SKM-1 (cell line): ENCODE measurements around the gene UBE2F.

Source experiments
- DNase-seq: peaks from one replicate; lab custom pipeline; 2025; ENCODE audit not compliant: unreplicated experiment; lab: John Stamatoyannopoulos, UW

UBE2F gene, protein sequence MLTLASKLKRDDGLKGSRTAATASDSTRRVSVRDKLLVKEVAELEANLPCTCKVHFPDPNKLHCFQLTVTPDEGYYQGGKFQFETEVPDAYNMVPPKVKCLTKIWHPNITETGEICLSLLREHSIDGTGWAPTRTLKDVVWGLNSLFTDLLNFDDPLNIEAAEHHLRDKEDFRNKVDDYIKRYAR

DNA sequence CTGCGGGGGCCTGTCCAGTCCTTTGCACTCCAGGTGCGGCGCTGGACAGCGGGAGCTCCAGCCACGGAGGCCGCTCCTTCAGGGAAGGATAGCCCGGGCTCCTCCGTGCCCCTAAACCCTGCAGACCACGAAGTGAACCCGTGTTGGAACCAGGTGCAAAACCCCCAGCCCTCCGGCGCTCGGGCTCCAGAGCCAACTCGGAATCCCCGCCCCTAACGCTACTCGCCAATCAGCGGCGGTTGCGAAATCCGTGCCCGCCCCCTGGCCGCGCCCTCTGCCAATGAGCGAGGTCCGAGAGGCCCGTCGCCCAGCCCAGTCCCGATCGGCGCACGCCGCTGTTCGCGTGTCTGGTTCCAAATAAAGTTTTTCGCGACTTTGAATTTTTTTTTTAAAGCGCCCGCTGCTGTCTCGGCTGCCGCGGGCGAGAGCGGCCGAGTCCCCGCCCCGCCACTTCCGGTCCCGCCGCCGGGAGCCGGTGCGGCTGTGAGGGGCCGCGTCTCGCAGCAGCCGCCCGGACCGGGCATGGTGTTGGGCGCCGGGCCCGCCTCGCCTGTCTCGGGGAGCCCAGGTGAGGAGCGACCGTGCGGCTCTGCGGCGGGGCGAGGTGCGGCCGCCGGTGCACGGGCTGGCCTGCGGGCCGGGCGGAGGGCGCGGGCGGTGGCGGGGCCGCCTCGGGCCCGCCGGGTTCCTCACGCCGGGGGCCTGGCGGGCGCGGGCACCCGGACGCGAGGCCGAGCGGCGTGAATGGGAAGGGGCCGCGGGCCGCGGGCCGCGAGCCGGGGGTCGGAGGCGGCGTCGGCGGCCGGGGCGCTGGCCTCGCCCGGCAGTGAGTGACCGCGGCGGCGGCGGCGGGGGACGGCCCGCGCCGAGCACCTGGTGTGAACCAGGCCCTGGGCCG lies at the start of gene UBE2F:
Gene UBE2F, plus strand, starts transcription at position 450 of the 898 bp plus-strand sequence. CDS start 6,094 bp downstream, outside the sequence.
- peak; percentile 86 for DNase-seq

DNA sequence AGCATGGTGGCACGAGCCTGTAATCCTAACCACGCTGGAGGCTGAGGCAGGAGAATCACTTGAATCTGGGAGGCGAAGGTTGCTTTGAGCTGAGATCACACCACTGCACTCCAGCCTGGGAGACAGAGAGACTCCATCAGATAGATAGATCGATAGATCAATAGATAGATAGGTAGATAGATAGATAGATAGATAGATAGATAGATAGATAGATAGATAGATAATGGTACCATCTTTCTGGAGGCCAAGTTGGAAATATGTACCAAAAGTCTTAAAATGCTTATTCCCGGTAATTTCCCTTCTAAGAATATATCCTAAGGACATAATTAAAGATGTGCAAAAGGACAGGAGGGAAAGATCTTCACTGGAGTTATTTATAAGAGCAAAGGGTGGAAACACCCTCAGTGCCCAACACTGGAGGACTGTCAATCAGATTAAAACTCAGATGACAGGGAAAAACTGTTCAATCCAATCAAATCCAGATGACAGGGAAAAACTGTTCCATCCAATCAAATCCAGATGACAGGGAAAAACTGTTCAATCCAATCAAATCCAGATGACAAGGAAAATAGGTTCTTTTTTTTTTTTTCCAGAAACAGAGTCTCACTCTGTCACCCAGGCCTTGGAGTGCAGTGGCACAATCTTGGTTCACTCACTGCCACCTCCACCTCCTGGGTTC lies 49.0 kb upstream of the UBE2F start:
- DNase-seq, result no peak

DNA sequence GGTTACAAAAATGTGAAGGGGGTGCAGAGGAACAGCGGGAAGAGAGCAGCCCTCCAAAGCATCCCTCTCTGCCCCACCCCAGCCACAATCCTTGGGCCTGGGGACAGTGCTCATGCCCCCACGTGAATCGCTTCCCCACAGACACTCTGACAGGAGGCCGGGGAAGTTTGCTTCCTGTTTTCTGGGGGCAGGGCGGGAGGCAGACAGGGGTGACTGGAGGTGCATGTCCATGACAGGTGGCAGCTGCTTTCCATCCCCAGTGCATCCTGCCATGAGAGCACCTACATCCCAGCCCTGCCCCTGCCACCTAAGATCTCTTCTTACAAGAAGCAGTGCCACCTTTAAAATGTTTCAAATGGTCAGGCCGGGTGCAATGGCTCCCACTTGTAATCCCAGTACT lies 47.2 kb upstream of the UBE2F start:
- peak; percentile 34 for DNase-seq

DNA sequence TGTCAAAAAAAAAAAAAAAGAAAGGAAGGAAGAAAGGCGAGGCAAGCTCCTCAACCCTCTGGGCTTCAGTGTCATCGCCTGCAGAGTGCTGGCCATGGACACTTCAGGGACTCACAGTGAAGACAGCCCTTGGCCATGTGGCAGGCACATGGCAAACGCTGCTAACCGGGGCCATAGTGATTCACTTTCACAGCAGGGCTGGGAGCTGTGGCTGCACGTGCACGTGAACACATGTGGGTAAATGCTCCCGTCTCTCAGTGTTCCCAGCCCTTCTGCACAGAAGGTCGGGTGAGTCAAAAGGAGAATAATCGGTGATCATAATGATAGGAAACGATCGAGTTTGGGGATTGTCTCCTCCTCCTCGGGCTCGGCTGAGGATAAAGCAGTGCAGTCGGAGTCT lies 46.1 kb upstream of the UBE2F start:
- no peak for DNase-seq

DNA sequence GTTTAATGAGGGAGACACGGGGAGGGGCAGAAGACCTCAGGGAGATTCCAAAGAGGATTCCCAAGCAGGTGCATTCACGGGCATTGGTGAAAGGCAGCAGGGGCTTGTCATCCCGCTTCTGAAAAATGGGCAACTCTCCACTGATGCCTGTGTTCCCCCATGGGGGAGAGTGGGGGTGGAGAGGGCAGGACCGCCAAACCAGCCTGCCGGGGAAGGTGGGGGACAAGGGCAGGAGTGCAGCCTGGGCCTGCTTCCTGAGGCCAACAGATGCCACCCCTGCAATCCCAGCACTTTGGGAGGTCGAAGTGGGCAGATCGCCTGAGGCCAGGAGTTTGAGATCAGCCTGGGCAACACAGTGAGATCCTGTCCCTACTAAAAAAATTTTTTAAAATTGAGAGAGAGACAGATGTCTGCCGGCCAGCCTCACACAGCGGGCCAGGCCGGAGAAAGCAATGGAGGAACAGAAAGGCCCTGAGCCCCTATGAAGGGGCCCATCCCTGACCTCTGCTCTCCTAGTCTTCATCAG lies 44.8 kb upstream of the UBE2F start:
- DNase-seq, result no peak

DNA sequence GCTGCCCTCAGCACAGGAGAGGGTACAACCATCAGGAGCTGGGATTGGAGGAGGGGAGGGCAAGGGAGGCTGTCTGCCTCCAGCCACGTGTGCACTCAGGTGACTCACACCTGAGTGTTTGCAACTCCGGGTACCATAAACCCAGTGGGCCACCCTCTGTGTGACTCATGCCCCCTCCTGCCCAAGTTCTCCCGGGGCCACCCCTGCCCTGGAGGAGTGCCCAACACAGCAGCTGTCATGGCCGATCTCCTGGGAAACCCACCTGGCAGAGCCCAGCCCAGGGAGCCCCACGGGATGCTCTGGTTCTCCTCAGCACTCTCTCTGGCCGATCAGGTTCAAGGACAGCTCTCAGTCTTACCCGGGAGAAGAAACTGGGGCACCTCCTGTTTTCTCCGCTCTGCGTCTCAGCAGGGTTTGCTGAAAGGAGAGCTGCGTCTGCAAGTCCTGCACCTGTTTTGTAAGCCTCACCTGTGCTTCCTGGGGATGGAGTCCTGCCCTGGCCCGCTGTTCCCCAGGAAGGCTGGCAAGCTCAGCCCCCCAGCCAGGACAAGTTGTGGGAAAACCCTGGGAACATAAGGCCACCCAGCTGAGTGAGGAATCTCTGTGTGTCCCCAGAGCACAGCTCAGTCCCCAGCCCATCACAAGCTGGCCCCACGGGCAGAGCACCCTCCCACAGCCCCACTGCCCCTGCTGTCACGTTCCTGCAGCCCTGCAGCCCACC lies 44.0 kb upstream of the UBE2F start:
- no peak for DNase-seq

DNA sequence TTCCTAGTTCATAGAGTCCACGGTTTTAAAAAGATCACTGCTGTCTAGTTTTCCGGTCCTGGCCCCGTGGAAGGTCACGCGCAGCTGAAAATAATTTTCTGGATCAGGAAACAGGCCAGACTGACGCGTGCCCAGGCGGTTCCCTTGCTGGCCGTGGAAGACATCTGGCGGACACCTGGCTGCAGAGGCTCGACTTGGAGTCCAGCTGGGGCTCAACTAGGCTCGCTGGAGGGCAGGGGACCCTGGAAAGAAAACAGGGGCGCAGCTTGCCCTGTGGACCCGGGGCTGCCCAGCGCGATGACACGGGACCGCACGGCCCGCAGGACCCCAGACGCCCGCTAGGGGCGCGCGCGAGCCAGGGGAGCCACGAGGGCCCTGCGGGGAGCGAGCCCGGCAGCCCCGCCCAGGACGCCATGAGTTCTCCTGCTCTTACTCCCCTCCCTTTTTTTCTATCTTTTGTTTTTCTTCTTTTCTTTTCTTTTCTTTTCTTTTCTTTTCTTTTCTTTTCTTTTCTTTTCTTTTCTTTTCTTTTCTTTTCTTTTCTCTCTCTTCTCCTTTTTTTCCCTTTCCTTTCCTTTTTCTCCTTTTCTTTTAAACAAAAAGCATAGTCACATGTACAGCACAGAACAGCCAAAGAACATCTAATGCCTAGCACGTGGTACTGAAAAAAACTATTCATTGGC lies 43.2 kb upstream of the UBE2F start:
- DNase-seq, result peak; percentile 9

DNA sequence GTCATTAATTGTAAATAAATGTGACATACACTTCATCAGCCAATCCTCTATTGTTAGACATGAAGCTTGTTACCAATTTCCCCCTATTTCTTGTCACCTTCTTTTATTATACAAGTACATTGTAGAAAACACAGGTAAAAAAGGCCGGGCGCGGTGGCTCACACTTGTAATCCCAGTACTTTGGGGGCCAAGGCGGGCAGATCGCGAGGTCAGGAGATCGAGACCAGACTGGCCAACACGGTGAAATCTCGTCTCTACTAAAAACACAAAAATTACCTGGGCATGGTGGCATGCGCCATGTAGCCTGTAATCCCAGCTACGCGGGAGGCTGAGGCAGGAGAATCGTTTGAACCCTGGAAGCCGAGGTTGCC lies 42.7 kb upstream of the UBE2F start:
- DNase-seq, result no peak

DNA sequence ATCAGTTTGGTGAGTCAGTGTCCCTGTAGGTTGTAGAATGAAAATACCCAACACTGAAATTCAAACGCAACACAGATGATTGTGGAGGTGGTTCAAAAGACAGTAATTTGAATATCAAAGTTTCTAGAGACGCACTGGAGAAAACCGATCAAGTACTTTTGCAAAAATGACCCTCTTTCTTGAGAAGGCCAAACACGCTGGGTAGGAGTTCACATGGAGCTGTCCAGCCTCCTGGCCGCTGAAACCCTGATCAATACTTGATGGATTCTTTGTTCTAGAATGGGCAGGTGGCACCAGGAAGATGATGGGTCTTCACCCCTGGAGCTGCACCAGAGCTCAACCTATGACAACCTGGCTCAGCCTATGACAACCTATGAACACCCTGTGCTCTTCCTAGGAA lies 39.7 kb upstream of the UBE2F start:
- no peak for DNase-seq

DNA sequence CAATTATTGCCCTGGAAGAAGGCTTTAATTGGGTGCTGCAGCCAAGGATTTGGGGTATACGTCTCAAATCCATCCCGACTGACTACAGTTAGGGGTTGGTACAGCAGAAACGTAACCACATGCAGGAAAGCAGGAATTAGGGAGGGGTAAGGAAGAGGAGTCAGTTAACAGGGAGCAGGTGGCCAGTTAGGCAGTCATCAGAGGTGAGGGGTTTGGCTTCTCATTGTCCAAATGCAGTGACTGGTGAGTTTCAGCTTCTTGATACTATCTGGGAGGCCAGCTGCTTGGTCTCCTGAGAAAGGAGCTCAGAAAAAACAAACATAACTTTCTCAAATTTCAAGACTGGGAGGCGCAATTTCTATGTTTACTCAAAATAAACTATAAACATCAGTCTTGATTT lies 38.8 kb upstream of the UBE2F start:
- DNase-seq, result no peak

DNA sequence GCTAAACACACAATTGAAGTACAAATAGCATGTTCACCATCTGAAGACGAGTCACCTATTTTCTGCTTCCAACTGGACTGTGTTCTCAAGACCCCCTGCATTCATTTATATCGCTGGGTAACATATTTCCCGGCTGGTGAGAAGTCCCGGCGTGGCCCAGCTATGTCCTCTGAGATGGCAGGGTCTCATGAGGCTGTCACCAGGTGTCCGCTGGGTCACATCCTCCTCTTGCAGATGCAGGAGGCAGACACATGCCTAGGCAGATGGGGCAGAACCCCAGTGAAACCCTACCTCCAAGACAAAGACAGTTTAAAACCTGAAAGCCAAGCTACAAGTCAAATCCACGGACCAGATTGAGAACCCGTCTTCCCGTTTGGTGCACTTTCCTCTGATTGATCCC lies 36.8 kb upstream of the UBE2F start:
- no peak for DNase-seq

DNA sequence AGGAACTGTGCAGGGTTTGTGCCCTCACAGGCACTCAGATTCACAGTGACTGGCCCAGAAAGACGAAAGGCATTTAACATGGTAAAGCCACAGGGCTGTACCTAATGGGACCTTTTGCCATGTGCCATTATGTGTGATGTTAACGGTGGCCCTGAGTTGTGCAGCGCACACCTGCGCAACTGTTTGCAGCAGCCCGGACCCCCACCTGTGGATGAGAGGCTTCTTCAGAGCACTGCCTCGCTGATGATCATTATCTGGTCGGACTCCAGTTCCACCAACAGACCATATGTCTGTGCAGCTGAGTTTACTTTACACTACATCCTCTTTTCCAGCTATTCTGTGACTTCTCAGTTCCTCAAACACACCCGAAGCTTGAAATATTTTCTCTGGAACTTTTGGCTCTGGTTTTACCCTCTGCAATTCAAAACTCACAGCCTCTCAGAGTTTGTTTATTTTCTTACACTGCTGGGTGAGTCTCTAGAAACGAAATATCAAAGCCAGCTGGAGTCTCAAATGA lies 35.6 kb upstream of the UBE2F start:
- peak; percentile 64 for DNase-seq

DNA sequence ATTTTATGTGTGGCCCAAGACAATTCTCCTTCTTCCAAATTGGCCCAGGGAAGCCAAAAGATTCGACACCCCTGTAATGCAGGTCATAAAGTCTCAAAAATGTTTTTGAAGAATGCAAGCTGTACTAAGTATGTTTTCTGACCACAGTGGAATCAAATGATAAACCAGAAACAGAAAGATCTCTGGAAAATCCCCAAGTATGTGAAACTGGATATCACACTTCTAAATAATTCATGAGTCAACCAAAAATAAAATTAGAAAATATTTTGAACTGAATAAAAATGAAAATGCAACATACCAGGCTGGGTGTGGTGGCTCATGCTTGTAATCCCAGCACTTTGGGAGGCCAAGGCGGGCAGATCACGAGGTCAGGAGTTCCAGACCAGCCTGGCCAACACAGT lies 34.1 kb upstream of the UBE2F start:
- no peak for DNase-seq

DNA sequence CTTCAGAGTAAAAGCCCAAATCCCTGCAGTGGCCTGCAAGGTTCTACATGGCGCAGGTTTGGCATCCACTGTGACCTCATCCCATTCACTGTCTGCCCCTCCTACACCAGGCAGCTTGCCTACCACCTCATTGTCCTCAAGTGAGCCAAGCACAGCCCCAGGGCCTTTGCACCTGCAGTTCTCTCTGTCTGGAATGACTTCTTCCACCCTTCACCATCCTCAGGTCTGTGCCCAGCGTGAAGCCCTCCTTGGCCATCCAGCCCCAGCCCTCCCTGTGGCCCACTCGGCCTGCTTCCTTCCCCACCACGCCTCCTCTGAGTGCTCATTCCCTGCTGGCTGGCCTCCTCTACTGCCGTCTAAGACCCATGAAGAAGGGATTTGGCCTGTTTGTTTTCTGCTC lies 32.6 kb upstream of the UBE2F start:
- no peak for DNase-seq

DNA sequence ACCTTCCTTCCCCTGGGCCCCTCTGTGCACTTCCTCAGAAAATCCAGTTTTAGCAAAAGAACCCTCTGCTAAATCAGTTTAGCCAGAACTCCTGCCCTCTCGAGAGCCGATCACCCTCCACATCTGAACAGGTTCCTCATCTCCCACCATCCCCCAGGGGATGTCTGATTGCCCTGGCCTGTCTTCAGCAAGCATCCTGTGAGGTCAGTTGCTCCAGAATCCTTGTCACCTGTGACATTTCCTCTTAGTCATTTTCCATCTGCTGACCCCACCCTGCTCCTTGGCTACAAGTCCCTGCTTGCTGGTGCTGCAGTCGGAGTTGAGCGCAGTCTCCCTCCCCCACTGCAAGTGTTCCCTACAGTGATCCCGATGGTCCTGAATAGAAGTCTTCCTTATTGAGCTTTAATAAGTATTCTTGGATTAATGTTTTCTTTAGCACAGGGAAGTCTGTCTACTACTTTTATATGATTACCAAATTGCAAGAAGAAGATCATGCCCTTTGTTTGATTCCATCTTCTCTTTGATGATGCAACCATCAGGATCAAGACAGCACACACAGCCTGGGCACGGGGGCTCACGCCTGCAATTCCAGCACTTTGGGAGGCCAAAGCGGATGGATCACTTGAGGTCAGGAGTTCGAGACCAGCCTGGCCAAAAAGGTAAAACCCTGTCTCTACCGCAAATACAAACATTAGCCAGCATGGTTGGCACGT lies 30.9 kb upstream of the UBE2F start:
- no peak for DNase-seq

DNA sequence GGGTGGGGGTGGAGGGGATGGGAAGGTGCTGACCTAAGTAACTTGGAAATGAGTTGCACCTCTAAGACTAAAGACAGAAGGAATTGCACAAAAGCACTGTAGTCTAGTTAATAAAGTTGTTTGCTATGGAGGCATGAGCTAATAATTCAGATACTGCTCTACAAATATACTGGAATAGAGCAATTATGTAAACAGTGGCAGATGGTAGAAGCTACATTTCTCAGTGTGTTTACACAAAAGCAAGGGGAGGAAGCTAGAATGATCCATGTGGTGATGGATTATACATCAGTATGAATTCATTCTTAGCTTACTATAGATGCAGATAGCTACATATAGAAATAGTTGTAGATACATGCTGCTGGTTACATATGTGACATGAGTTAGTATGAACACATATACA lies 27.6 kb upstream of the UBE2F start:
- DNase-seq, result no peak

DNA sequence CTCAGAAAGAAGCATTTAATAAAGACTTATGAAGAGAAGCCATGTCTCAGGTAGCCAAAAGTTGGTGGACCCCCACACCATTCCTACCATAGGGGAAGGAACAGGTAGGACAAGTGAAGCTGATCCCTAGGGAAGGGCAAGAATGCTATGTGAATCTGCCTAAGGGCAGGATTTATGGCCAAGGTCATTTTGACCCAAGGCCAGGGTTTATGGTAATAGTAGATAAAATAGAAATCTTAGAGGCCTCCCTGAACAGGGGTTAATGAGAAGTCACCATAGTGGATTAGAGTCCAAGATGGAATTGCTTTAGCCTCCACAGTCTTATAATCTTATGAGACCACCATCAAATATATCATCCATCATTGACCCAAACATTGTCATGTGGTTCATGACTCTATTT lies 26.0 kb upstream of the UBE2F start:
- no peak for DNase-seq

DNA sequence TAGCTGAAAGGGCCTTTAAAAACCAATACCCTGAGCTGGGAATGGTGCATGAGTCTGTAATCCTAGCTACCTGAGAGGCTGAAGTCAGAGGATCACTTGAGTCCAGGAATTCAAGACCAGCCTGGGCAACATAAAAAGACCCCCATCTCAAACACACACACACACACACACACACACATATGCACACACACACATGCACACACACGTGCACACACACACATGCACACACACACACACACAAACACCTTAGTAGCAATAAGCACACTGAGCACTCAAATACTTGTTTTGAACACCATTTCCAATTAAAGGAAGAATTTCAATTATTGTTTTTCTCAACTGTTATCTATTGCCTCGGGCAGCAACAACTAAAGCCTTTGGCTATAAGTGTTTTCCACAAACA lies 25.6 kb upstream of the UBE2F start:
- DNase-seq, result no peak

DNA sequence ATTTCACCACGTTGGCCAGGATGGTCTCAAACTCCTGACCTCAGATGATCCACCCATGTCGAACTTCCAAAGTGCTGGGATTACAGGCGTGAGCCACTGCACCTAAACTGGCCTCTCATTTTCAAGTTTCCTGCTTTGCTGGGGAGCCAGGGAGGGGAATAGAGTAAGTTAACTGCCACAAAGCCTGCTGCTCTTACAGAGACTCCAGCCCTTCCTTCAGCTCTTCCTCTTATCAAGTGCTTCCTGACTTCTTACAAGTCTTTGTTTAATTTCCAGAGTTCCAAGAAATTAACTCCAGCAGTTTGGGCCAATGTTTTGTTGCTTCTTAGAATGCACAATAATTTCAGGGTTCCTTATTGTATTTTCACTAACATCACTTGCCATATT lies 24.3 kb upstream of the UBE2F start:
- no peak for DNase-seq
